Osteocyte (in vitro differentiated cells): ENCODE data around the gene B4GALT1. TPM values are rescaled to one million over a fixed set of nuclear protein-coding genes. Genes with fewer than 3 reads are reported as not detected.

ENCODE experiments used
- DNase-seq: peaks from one replicate; pipeline ENCODE4 v3.0.0; 2021; ENCODE audit warnings: mixed read lengths; ENCODE audit not compliant: unreplicated experiment; ENCODE audit errors: extremely low spot score
- H3K27ac Mint-ChIP-seq: one replicate; pipeline ENCODE4 v1.8.0; 2021; ENCODE audit warnings: mild to moderate bottlenecking, mixed read lengths; ENCODE audit not compliant: unreplicated experiment
- H3K27me3 Mint-ChIP-seq: one replicate; pipeline ENCODE4 v1.8.0; 2021; ENCODE audit warnings: mixed read lengths; ENCODE audit not compliant: unreplicated experiment
- H3K36me3 Mint-ChIP-seq: one replicate; pipeline ENCODE4 v1.8.0; 2021; ENCODE audit warnings: mixed read lengths; ENCODE audit not compliant: unreplicated experiment
- H3K4me1 Mint-ChIP-seq: one replicate; pipeline ENCODE4 v1.8.0; 2021; ENCODE audit warnings: mixed read lengths; ENCODE audit not compliant: unreplicated experiment
- H3K4me3 Mint-ChIP-seq: one replicate; pipeline ENCODE4 v1.8.0; 2021; ENCODE audit warnings: mild to moderate bottlenecking, moderate library complexity, mixed read lengths; ENCODE audit not compliant: unreplicated experiment
- H3K9me3 Mint-ChIP-seq: one replicate; pipeline ENCODE4 v1.8.0; 2021; ENCODE audit warnings: mixed read lengths; ENCODE audit not compliant: unreplicated experiment
- CTCF ChIP-seq: fragments of 200-600 bp; sonication (generic); IDR thresholded peaks from 2 replicates; pipeline ENCODE4 v1.5.0; 2021; ENCODE audit warnings: antibody characterized with exemption, mild to moderate bottlenecking, moderate library complexity
- total RNA-seq: library from RNA; stranded (reverse); gene quantifications from 2 replicates; pipeline ENCODE4 v1.2.1, GENCODE V29; 2021

Gene B4GALT1
- total RNA-seq, 1 donor from 2014 or later: 40.9 TPM

GRCh38 chr9:33136721-33137670, 30.1 kb downstream of the B4GALT1 start:
- H3K36me3 Mint-ChIP-seq: peaks cover 7% of the 10 kb centered on the region
- no peak for TF ChIP-seq CTCF
- no peak for DNase-seq
- no peaks in the 10 kb centered on the region for H3K9me3 Mint-ChIP-seq
- H3K4me1 Mint-ChIP-seq: peaks cover 60% of the 10 kb centered on the region
- H3K4me3 Mint-ChIP-seq: no peak overlapping the region
- H3K27ac Mint-ChIP-seq: no peak overlapping the region
- H3K27me3 Mint-ChIP-seq: no peaks in the 10 kb centered on the region

GRCh38 chr9:33135470-33135958, 31.6 kb downstream of the B4GALT1 start:
- Mint-ChIP-seq H3K27me3 (no peaks in the 10 kb centered on the region), H3K4me1 (peaks cover 55% of the 10 kb centered on the region), H3K9me3 (no peaks in the 10 kb centered on the region), H3K27ac (no peak overlapping the region), H3K36me3 (peaks cover 8% of the 10 kb centered on the region), H3K4me3 (no peak overlapping the region)
- TF ChIP-seq CTCF: no peak
- DNase-seq: no peak

- H3K4me3 Mint-ChIP-seq: no peak overlapping the region
- H3K9me3 Mint-ChIP-seq: no peaks in the 10 kb centered on the region
- no peaks in the 10 kb centered on the region for H3K27me3 Mint-ChIP-seq
- H3K4me1 Mint-ChIP-seq: peaks cover 51% of the 10 kb centered on the region
- no peak for TF ChIP-seq CTCF
- DNase-seq: no peak
- no peak overlapping the region for H3K27ac Mint-ChIP-seq
- peaks cover 9% of the 10 kb centered on the region for H3K36me3 Mint-ChIP-seq
These were observed 32.1 kb downstream of the B4GALT1 start for GRCh38 chr9:33135031-33135461.

GRCh38 chr9:33133186-33133585, 34.0 kb downstream of the B4GALT1 start:
- Mint-ChIP-seq H3K4me3 (no peak overlapping the region), H3K27ac (no peak overlapping the region), H3K27me3 (no peaks in the 10 kb centered on the region), H3K9me3 (no peaks in the 10 kb centered on the region), H3K36me3 (peaks cover 16% of the 10 kb centered on the region), H3K4me1 (peaks cover 35% of the 10 kb centered on the region)
- no peak for DNase-seq
- no peak for TF ChIP-seq CTCF
